ENCODE results near the gene CHN2. TPM values are rescaled to one million over a fixed set of nuclear protein-coding genes. Genes with fewer than 3 reads are reported as not detected.

The CHN2 gene
- total and polyA plus RNA-seq, 2 donors (not counting 1 experiment from before 2014, with no cell fraction given), result 0.86 to 1.4 TPM

- TF ChIP-seq CTCF (IDR thresholded peaks at IDR 0.05), result no peak
- TF ChIP-seq EZH2 (IDR thresholded peaks at IDR 0.05; ENCODE audit: borderline replicate concordance, insufficient read depth, low read depth, low read length, poor library complexity, severe bottlenecking), result no peak
- no peak overlapping the region for H3K9ac ChIP-seq (ENCODE audit: low read length)
- intact Hi-C loops (cut with micrococcal nuclease), result loop anchor here (2.0 kb wide), 1 partner anchor 150 kb away; no protein-coding TSS in a partner anchor
- H3K27me3 ChIP-seq (replicated peaks in 1 of 4; ENCODE audit: control extremely low read depth in 1 of 4, control insufficient read depth in 3 of 4, insufficient read depth in 4 of 4, low read length in 3 of 4), result no peaks in the 10 kb centered on the region
- no peaks in the 10 kb centered on the region for H4K20me1 ChIP-seq (ENCODE audit: control insufficient read depth, insufficient read depth, low read length, poor library complexity, severe bottlenecking)
- DNase-seq, result no peak
- ChIA-PET CTCF (interaction anchor here (0.6 kb wide), 1 partner anchor 152 kb away, joined by 3 read pairs; no protein-coding TSS in a partner anchor), POLR2A (no interaction called here)
- Mint-ChIP-seq H3K9me3 (ENCODE audit: insufficient read depth) (no peaks in the 10 kb centered on the region), H3K27me3 (no peaks in the 10 kb centered on the region), H3K4me1 (peaks cover 1% of the 10 kb centered on the region), H3K27ac (no peak overlapping the region), H3K4me3 (no peak overlapping the region)
- no peak overlapping the region for H2AFZ ChIP-seq (ENCODE audit: insufficient read depth, low read depth, low read length, poor library complexity, severe bottlenecking)
- no peaks in the 10 kb centered on the region for H3K79me2 ChIP-seq (ENCODE audit: control insufficient read depth, insufficient read depth, low read length)
- H3K9me3 ChIP-seq (ENCODE audit: control extremely low read depth in 1 of 3, control insufficient read depth in 2 of 3, insufficient read depth in 1 of 3, low read length in 2 of 3), result no peaks in the 10 kb centered on the region
- WGBS (ENCODE audit: insufficient coverage), result 100% methylated on average over 1 of the region's 3 CpGs
- peaks cover 4 to 11% of the 10 kb centered on the region in 2 donors for H3K4me1 ChIP-seq (ENCODE audit: control insufficient read depth in 2 of 2, insufficient read depth in 2 of 2, low read length in 2 of 2)
- no peak overlapping the region for H3K4me2 ChIP-seq (replicated peaks; ENCODE audit: low read depth, low read length, poor library complexity, severe bottlenecking)
- no peak overlapping the region for H3K4me3 ChIP-seq (ENCODE audit: control extremely low read depth in 1 of 5, extremely low read depth in 1 of 5, insufficient read depth in 1 of 5, low read depth in 2 of 5, low read length in 4 of 5)
- ATAC-seq (ENCODE audit: low read depth), result no peak
- H3K27ac ChIP-seq (ENCODE audit: low read length in 2 of 2), result no peak overlapping the region
- H3K36me3 ChIP-seq (replicated peaks in 1 of 2; ENCODE audit: control extremely low read depth in 1 of 2, control insufficient read depth in 1 of 2, extremely low read depth in 1 of 2, insufficient read depth in 2 of 2, low read length in 1 of 2), result no peaks in the 10 kb centered on the region
Measured at GRCh38 chr7:29342761-29343160, 148.2 kb downstream of the CHN2 start.

GRCh38 chr7:29343399-29343798 lies 148.8 kb downstream of the CHN2 start:
- Mint-ChIP-seq H3K9me3 (ENCODE audit: insufficient read depth) (no peaks in the 10 kb centered on the region), H3K4me1 (no peaks in the 10 kb centered on the region), H3K27me3 (no peaks in the 10 kb centered on the region), H3K4me3 (no peak overlapping the region), H3K27ac (no peak overlapping the region)
- TF ChIP-seq CTCF (IDR thresholded peaks at IDR 0.05) (no peak), EZH2 (IDR thresholded peaks at IDR 0.05; ENCODE audit: borderline replicate concordance, insufficient read depth, low read depth, low read length, poor library complexity, severe bottlenecking) (no peak)
- H3K79me2 ChIP-seq (ENCODE audit: control insufficient read depth, insufficient read depth, low read length), result no peaks in the 10 kb centered on the region
- H3K4me3 ChIP-seq (ENCODE audit: control extremely low read depth in 1 of 5, extremely low read depth in 1 of 5, insufficient read depth in 1 of 5, low read depth in 2 of 5, low read length in 4 of 5), result no peak overlapping the region
- H3K4me2 ChIP-seq (replicated peaks; ENCODE audit: low read depth, low read length, poor library complexity, severe bottlenecking), result no peak overlapping the region
- DNase-seq (peak; percentile 20), ATAC-seq (ENCODE audit: low read depth) (peak; percentile 36)
- no peak overlapping the region for H3K9ac ChIP-seq (ENCODE audit: low read length)
- H3K27ac ChIP-seq (ENCODE audit: low read length in 2 of 2), result no peak overlapping the region
- H2AFZ ChIP-seq (ENCODE audit: insufficient read depth, low read depth, low read length, poor library complexity, severe bottlenecking), result peak overlapping the region; percentile 25
- CTCF ChIA-PET, result interaction anchor here (0.6 kb wide), 1 partner anchor 153 kb away, joined by 3 read pairs; no protein-coding TSS in a partner anchor
- peaks cover 4 to 11% of the 10 kb centered on the region in 2 donors for H3K4me1 ChIP-seq (ENCODE audit: control insufficient read depth in 2 of 2, insufficient read depth in 2 of 2, low read length in 2 of 2)
- no peaks in the 10 kb centered on the region for H3K9me3 ChIP-seq (ENCODE audit: control extremely low read depth in 1 of 3, control insufficient read depth in 2 of 3, insufficient read depth in 1 of 3, low read length in 2 of 3)
- intact Hi-C loops (cut with micrococcal nuclease), result loop anchor here (2.0 kb wide), 1 partner anchor 151 kb away; no protein-coding TSS in a partner anchor
- 0% methylated on average over 2 of the region's 2 CpGs for WGBS (ENCODE audit: insufficient coverage)
- H4K20me1 ChIP-seq (ENCODE audit: control insufficient read depth, insufficient read depth, low read length, poor library complexity, severe bottlenecking), result no peaks in the 10 kb centered on the region
- H3K27me3 ChIP-seq (replicated peaks in 1 of 4; ENCODE audit: control extremely low read depth in 1 of 4, control insufficient read depth in 3 of 4, insufficient read depth in 4 of 4, low read length in 3 of 4), result no peaks in the 10 kb centered on the region
- H3K36me3 ChIP-seq (replicated peaks in 1 of 2; ENCODE audit: control extremely low read depth in 1 of 2, control insufficient read depth in 1 of 2, extremely low read depth in 1 of 2, insufficient read depth in 2 of 2, low read length in 1 of 2), result no peaks in the 10 kb centered on the region
- POLR2A ChIA-PET, result no interaction called here

Data from B cell (primary cell).